Fibroblast of pulmonary artery (primary cell): ENCODE results near the gene AKNA.

Source experiments
- DNase-seq: peaks from one replicate; pipeline ENCODE4 v3.0.0-alpha.2; 2010; ENCODE audit warnings: low read depth
- H3K4me3 ChIP-seq: replicated peaks from 2 replicates; pipeline ENCODE4 v1.5.1; 2011; ENCODE audit warnings: low read depth, mild to moderate bottlenecking, control low read depth, low read length, moderate library complexity
- TF ChIP-seq, protein P1 (sequence below): IDR thresholded peaks from 2 replicates; pipeline ENCODE4 v1.5.1; 2011; ENCODE audit warnings: mild to moderate bottlenecking, control low read depth, low read length, inconsistent platforms; ENCODE audit errors: missing control alignments

AKNA gene, protein sequence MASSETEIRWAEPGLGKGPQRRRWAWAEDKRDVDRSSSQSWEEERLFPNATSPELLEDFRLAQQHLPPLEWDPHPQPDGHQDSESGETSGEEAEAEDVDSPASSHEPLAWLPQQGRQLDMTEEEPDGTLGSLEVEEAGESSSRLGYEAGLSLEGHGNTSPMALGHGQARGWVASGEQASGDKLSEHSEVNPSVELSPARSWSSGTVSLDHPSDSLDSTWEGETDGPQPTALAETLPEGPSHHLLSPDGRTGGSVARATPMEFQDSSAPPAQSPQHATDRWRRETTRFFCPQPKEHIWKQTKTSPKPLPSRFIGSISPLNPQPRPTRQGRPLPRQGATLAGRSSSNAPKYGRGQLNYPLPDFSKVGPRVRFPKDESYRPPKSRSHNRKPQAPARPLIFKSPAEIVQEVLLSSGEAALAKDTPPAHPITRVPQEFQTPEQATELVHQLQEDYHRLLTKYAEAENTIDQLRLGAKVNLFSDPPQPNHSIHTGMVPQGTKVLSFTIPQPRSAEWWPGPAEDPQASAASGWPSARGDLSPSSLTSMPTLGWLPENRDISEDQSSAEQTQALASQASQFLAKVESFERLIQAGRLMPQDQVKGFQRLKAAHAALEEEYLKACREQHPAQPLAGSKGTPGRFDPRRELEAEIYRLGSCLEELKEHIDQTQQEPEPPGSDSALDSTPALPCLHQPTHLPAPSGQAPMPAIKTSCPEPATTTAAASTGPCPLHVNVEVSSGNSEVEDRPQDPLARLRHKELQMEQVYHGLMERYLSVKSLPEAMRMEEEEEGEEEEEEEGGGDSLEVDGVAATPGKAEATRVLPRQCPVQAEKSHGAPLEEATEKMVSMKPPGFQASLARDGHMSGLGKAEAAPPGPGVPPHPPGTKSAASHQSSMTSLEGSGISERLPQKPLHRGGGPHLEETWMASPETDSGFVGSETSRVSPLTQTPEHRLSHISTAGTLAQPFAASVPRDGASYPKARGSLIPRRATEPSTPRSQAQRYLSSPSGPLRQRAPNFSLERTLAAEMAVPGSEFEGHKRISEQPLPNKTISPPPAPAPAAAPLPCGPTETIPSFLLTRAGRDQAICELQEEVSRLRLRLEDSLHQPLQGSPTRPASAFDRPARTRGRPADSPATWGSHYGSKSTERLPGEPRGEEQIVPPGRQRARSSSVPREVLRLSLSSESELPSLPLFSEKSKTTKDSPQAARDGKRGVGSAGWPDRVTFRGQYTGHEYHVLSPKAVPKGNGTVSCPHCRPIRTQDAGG (N-terminal part only)

DNA sequence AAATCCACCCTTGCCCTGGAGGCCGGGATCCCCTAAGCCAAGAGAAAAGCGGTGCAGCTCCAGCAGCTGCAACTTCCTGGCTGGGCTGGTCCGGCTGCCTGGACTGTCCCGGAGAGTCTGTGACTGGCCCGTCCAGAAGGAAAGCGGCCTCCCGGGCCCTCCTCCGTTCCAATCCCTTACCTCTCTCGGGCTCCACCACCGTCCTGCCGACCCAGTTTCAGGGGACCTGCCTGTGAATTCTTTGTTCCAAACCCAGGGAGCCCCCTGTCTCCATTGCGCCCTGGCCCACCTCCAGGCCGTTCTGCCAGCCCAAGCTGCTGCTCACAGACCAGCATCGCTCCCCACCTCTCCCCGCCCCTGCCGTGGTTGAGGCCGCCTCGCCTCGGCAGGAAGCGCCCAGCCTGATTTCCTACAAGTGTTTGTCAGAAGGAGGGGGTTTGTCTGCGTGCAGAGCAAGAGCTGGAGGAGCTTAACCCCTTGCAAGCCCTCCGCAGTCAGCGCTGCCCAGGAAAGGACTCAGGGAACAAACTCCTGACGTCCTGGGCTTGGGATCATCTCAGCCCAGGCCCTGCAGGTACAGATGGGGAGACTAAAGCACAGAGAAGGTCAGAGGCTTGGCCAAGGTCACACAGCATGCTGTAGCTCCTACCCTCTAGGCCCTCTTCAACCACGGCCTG lies at the start of gene AKNA:
TSS of gene AKNA (minus strand) at position 303 of the 677 bp plus-strand sequence. CDS start 6,649 bp downstream, outside the sequence.
- peak within 1 kb of the TSS; percentile 64 for H3K4me3 ChIP-seq
- TF ChIP-seq, protein P1, sequence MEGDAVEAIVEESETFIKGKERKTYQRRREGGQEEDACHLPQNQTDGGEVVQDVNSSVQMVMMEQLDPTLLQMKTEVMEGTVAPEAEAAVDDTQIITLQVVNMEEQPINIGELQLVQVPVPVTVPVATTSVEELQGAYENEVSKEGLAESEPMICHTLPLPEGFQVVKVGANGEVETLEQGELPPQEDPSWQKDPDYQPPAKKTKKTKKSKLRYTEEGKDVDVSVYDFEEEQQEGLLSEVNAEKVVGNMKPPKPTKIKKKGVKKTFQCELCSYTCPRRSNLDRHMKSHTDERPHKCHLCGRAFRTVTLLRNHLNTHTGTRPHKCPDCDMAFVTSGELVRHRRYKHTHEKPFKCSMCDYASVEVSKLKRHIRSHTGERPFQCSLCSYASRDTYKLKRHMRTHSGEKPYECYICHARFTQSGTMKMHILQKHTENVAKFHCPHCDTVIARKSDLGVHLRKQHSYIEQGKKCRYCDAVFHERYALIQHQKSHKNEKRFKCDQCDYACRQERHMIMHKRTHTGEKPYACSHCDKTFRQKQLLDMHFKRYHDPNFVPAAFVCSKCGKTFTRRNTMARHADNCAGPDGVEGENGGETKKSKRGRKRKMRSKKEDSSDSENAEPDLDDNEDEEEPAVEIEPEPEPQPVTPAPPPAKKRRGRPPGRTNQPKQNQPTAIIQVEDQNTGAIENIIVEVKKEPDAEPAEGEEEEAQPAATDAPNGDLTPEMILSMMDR: no peak
- DNase-seq: peak; percentile 79

DNA sequence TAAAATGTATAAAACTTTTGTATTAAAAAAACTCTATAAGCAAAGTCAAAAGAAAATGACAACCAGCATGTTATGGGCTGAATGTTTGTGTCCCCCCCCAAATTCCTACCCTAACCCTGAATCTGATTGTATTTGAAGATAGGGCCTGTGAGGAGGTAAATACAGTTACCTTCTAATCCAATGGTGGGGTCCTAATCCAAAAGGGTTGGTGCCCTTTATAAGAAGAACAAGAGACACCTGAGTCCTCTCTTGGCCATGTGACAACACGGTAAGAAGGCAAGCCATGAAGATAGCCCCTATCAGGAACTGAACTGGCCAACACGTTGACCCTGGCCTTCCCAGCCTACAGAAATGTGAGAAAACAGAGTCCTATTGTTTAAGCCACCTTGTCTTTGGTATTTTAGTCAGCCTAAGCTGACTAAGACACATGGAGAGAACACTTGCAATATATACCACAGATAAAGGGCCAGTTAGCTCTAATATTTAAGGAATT lies 49.7 kb upstream of the AKNA start:
- TF ChIP-seq, protein P1: no peak
- no peak for DNase-seq
- H3K4me3 ChIP-seq: no peak overlapping the region

DNA sequence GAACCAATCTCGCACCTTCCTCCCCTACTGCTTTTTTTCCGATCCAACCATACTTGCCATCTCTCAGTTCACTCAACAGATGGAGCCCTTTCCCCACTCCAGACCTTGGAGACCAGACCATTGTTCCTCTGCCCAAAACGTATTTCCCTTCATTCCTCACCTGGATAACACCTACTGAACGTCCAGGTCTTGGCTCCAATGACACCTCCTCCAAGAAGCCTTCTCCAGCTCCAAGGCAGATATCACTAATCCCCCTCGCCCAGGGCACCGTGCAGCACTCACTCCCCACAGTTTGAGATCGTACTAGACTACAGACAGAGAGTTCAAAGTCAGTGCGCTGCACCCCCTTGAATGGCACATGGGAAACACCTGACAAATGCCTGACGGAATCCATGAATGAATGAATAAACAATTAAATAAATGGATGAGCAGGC lies 47.1 kb upstream of the AKNA start:
- peak; percentile 49 for DNase-seq
- TF ChIP-seq, protein P1: peak; percentile 78
- no peak overlapping the region for H3K4me3 ChIP-seq

DNA sequence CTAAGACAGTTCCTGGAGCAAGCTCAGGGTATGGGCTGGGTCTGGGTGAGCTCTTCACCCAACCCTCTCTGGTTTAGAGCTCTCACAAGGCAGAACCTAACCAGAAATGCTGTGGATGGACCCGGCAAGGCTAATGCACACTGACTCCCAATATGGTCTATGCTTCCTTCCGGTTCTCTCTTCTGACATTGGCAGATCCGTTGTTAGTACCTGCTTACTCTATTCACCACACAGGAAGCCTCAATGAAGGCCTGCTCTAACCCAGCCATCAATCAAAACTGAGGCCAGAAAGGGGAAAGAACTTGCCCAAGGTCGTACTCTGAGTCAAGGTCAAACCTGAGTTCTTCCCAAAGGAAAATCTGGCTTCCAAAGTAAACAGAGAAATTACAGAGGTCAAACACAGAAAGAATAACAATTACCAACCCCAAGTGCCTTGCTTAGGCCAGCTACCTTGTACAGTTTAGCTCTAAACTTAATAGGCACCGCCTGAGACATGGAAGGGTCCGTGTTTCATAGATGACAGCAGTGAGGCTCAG lies 46.0 kb upstream of the AKNA start:
- TF ChIP-seq, protein P1: no peak
- no peak for DNase-seq
- H3K4me3 ChIP-seq: no peak overlapping the region

DNA sequence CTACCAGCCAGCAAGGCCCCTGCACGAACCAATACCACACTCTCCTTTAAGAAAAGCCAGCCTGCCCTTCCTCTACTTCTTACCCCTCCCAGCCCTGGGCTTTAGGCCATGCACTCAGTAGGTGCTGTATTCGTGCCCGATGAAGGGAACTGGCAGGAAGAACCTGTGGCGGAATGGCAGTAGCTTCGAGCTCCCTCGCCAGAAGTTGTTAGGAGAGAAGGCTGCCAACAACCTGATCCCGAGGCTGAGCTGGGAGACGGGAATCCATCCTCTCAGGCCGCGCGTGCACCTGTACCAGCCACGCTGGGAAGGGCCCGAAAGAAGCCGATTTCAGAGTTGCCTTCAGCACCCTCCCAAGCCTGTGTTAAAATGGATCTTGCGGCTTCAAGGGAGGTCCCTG lies 45.3 kb upstream of the AKNA start:
- no peak for DNase-seq
- H3K4me3 ChIP-seq: no peak overlapping the region
- TF ChIP-seq, protein P1: no peak
